GM19468 (cell line): ENCODE results near the gene GOLGA6D.
"Not testable (repeated sequence)": the region's sequence is repeated elsewhere in the genome, so short reads cannot be mapped to it uniquely, and the experiment has no call there.

Experiments used
- ATAC-seq: cut with Tn5 transposase; IDR thresholded peaks from one replicate; pipeline ENCODE4 v1.9.1; 2021; ENCODE audit warnings: mild to moderate bottlenecking, moderate library complexity, moderate number of reproducible peaks; ENCODE audit not compliant: unreplicated experiment; ENCODE audit errors: extremely low read depth

GOLGA6D gene

GRCh38 chr15:75282572-75282971 lies at the start of gene GOLGA6D:
Gene GOLGA6D, plus strand, starts transcription at chr15:75282835. Its CDS starts 41 bp downstream, at chr15:75282876.
- not testable (repeated sequence) for ATAC-seq

- no peak for ATAC-seq
These were observed 49.0 kb upstream of the GOLGA6D start for GRCh38 chr15:75233504-75234190.

- no peak for ATAC-seq
These were observed 48.3 kb upstream of the GOLGA6D start for GRCh38 chr15:75234191-75234810.

DNA sequence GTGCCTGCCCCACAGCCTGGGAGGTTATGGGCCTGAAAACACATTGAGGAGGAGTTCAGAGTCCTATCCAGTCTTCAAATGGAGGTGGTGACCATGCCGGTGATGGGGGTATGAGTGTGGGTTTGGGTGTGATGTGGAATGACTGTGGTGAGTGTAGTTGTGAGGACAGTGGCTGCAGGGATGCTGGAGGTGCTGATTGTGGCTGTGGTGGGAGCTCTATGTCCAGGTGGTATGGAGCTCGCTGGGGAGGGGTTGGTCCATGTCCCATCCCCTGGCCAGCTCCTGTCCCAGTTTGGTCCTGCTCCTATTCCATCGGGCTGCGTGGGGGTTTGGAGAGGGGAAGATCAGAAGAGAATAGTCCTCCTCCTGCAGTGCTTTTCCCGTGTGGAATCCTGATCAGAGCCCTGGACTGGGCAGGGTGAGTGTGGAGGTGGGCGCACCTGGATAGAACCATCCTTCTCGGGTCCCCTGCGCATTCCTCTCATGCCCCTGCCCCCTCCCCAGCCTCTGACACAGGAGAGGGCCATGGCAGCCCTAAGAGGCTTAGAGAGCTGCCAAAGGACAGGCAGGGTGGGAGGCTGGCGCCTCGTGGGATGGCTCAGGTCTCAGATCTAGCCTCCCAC lies 47.5 kb upstream of the GOLGA6D start:
- ATAC-seq, result no peak

- ATAC-seq, result no peak
These were observed 46.6 kb upstream of the GOLGA6D start for GRCh38 chr15:75235760-75236729.

DNA sequence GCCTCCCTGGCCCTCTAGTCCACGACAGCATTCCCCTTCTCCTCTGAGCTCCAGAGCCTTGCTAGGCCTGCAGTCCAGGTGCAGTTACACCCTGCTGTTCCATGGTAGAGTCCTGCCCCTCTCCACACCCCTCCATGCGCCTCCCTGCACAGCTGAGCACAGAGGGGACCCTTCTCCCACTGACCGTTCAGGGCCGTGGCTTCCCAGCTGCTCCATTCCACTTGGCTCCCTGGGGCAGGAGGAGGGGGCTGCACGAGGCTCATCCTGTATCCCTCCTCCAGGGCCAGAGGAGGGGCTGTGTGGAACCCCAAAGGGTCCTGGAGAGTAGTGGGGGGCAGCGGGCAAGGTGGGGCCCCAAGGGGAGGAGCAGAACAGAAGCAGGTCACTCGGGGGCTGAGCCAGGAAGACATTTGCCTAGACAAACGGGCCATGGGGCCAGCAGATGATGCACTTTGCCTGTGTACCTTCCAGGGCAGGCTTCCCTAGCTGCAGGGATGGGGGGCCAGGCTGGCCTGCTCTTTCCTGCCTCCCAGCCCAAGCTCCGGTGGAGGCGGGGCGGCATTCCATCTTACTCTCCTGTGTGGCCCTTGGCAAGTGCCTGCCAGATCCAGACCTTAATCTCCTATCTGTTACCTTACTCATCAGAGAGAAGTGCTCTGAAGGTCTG lies 45.2 kb upstream of the GOLGA6D start:
- ATAC-seq, result no peak

DNA sequence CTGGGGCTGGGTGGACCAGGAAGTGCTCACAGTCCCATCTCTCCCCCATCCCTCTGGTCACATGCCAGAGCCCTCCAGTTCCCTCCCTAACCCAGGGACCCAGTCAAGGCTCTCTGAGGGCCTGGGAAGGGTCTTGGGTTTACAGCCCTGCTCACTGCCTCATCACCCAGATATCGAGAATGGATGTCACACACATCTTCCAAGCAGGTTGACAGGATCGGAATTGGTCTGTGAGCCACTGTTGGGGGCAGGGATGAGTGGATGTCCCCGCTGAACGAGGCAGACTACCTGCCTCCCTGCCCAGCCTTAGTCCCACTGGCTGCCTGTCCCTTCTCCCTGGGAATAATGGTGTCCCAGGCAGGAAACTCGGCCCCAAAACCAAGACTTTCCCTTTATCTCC lies 44.5 kb upstream of the GOLGA6D start:
- ATAC-seq, result no peak

DNA sequence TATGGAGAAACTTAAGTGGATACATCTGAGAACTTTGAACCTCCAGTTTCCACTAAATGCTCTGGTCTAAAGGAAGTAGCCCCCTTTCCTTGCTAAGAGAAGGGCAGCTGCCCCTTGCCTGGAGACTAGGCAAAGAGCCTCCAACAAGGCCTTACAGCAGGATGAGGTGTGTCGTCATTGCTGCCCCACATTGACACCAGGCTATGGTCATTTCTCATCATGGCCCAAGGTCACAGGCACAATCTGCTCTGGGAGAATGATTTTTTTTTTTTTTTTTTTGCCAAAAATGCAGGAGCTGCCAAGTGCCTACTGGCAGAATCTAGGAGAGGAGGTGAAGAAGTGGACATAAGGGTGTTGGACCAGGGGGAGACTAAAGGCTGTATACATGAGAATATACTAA lies 36.9 kb upstream of the GOLGA6D start:
- not testable (repeated sequence) for ATAC-seq

DNA sequence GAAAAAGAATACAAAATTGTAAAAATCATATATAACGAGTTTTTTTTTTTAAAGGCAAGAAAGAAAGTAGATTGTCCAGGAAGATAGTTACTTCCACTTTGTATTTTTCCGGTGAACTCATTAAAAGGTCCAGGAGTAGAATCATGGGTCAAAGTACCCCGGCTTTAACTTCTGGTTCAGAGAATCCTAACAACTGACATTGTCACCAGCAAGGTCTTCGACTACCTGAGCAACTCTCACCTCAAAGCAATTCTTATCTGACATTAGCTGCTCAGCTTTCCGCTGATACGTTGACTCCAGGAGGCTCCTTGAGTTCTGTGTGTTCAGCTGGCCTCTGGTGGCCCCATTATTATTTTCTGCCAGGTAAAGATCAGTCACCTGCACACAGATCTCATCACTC lies 33.6 kb upstream of the GOLGA6D start:
- ATAC-seq, result not testable (repeated sequence)

- ATAC-seq, result no peak
These were observed 32.9 kb upstream of the GOLGA6D start for GRCh38 chr15:75249726-75250125.

DNA sequence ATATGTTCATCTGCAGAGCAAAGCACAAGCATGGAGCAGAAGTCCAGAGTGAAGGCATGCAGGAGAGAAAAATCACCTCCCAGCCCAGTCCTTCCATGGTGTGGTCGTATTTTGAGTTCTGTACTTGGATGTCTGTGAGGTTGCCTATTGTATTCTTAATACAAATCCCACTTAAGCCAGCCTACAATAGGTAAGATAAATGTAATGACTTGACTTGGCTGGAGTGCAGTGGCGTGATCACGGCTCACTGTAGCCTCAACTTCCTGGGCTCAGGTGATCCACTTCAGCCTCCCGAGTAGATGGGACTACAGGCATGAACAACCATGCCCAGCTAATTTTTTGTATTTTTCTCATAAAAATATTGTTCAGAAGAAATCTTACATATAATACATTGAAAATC lies 31.3 kb upstream of the GOLGA6D start:
- ATAC-seq, result not testable (repeated sequence)

DNA sequence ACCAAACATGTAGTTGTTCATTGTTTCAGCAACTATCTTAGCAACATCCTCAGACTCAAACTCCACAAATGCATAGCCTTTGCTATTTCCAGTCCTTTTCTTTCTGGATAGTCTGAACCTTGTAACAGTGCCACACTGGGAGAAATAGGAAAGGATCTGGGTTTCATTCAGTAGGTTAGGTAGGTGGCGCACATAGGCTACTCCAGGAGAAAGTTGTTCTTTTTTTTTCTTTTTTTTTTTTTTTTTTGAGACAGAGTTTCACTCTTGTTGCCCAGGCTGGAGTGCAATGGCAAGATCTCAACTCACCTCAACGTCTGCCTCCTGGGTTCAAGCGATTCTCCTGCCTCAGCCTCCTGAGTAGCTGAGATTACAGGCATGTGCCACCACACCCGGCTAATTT lies 30.4 kb upstream of the GOLGA6D start:
- ATAC-seq, result not testable (repeated sequence)

- ATAC-seq, result not testable (repeated sequence)
These were observed 24.6 kb upstream of the GOLGA6D start, which contains the start of gene GOLGA6C for GRCh38 chr15:75258034-75258433. Gene GOLGA6C, plus strand, starts transcription at chr15:75258334. Its CDS starts 265 bp downstream, at chr15:75258599.

DNA sequence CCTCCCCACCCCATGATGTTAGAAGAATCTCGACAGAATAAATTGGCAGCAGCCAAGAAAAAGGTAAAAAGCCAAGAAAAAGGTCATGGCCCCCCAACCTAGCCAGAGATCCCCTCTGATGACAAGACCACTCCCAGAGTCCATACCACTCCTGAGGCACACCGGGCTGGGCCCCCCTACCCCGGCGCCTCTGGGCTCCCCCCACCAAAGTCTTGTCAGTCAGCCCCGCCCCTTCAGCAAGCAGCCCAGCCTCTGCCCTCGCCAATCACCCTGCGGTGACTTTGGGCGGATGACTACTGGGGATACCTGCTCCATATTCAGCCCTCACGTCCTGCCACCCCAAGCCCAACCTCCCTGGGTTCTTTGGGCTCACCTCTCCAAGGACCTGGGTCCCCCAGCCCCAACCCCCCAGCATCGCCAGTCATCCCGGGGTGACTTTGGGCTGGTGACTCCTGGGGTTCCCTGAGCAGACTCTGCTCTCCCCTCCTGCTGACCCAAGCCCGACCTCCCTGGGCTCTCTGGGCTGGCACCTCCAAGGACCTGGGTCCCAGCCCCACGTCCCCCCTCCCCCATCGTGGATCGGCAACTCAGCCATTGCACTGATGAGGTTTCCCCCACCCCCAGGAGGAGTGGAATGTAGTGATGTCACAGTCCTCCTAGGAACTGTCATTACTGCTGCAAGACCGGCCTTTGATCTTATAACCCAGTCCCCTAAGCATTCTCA lies 23.9 kb upstream of the GOLGA6D start:
- not testable (repeated sequence) for ATAC-seq

GRCh38 chr15:75259873-75260272 lies 22.8 kb upstream of the GOLGA6D start:
- ATAC-seq, result not testable (repeated sequence)

- not testable (repeated sequence) for ATAC-seq
These were observed 8.8 kb upstream of the GOLGA6D start for GRCh38 chr15:75273751-75274359.

DNA sequence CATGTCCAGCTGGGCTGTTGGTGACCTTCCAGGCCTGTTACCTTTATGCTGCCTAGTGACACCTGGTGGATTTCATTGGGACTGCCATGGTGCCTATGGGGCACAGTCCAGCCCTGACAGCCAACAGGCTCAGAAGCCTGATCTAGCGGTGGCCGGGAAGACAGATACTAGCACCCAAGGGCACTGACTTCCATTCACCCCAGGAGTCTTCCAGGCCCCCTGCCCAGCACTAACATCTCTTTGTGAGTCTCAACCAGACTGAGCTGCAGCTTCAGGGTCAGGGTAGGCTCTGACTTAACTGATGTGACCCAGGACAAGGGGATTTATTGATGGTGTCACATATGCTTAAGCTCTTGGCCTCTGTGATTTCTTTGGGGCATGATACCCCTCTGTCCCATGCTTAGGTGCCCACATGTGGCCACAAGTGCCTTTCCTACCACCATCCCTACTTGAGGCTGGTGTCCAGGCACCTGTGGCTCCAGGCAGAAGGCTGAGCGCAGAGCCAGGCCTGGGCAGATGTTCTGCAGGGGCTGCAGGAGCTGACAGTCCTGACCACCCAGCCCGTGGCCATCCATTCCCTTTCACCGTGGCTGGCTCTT lies 8.0 kb upstream of the GOLGA6D start:
- ATAC-seq, result not testable (repeated sequence)

- ATAC-seq, result not testable (repeated sequence)
These were observed 7.0 kb upstream of the GOLGA6D start for GRCh38 chr15:75275617-75276016.
